ENCODE measurements around the gene TMEM72. TPM values are rescaled to one million over a fixed set of nuclear protein-coding genes. Genes with fewer than 3 reads are reported as not detected.
A peak's percentile ranks its signal among the peaks of the same experiment; 100 is the strongest.

TMEM72 gene
- polyA plus RNA-seq, 1 donor: 0.31 TPM

DNA sequence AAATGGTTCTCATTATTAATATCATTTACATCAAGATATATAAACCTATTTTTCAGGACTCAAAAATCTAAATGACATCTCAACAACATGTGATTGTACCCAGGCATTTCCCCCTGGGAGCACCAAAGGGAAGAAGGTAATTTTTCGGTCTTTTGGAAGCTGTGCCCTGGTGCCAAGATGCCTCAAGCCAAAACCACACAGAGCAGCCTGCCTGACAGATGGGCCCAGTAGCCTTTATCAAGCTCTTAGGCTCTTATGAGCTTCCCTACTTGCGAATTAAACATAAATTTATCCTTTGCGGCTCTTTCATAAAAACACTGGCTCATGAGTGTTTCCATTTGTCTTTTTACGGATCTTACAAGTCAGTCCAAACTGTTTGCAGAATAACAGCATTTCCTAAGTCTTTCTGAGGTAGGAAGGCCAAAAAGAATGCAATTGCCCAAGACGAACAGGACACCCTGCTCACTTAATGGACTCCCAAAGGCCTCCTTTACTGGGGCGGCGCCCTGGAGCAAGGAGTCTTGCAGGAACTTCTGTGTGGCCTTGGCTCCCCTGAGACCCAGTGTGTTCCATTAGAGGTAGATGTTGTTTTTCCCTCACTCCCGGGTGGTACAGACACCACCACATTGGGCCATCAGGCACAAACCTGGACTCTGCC, 44.4 kb downstream of the TMEM72 start:
- H3K36me3 ChIP-seq (ENCODE audit: control insufficient read depth, insufficient read depth, low read length): peaks cover 15% of the 10 kb centered on the region
- H3K9me3 ChIP-seq (ENCODE audit: control insufficient read depth, low read depth, low read length): no peaks in the 10 kb centered on the region
- 80% methylated on average over 1 of the region's 8 CpGs for WGBS (ENCODE audit: insufficient coverage, low lambda C conversion rate)
- H3K27me3 ChIP-seq (ENCODE audit: control insufficient read depth, insufficient read depth, low read length): no peaks in the 10 kb centered on the region
- H3K4me1 ChIP-seq (ENCODE audit: control insufficient read depth, insufficient read depth, low read length): peaks cover 26% of the 10 kb centered on the region
- no peak overlapping the region for H3K27ac ChIP-seq (ENCODE audit: low read length)
- H3K4me3 ChIP-seq (ENCODE audit: low read length): no peak overlapping the region
- DNase-seq: no peak

DNA sequence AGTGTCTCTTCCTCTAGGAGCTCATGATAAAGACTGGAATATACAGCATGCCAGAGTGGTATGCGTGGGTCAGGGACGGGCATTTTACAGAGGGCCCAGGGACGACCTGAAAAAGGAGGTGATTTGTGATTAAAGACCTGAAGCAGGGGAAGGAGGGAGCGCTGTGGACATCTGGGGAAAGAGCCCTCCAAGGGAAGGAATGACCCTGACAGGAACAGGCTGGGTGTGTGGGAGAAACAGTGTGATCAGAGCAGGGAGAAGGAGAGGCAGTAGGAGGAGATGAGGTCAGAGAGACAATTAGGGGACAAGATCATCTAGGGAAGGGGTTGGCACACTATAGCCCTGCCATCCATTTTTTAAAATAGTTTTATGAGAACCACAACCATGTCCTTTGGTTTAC, 45.1 kb downstream of the TMEM72 start:
- Histone ChIP-seq H3K4me3 (ENCODE audit: low read length) (no peak overlapping the region), H3K27ac (ENCODE audit: low read length) (no peak overlapping the region), H3K4me1 (ENCODE audit: control insufficient read depth, insufficient read depth, low read length) (peaks cover 29% of the 10 kb centered on the region), H3K9me3 (ENCODE audit: control insufficient read depth, low read depth, low read length) (no peaks in the 10 kb centered on the region), H3K27me3 (ENCODE audit: control insufficient read depth, insufficient read depth, low read length) (no peaks in the 10 kb centered on the region), H3K36me3 (ENCODE audit: control insufficient read depth, insufficient read depth, low read length) (peaks cover 13% of the 10 kb centered on the region)
- WGBS (ENCODE audit: insufficient coverage, low lambda C conversion rate): no CpG with 5 or more reads among the region's 4 CpGs
- DNase-seq: no peak

DNA sequence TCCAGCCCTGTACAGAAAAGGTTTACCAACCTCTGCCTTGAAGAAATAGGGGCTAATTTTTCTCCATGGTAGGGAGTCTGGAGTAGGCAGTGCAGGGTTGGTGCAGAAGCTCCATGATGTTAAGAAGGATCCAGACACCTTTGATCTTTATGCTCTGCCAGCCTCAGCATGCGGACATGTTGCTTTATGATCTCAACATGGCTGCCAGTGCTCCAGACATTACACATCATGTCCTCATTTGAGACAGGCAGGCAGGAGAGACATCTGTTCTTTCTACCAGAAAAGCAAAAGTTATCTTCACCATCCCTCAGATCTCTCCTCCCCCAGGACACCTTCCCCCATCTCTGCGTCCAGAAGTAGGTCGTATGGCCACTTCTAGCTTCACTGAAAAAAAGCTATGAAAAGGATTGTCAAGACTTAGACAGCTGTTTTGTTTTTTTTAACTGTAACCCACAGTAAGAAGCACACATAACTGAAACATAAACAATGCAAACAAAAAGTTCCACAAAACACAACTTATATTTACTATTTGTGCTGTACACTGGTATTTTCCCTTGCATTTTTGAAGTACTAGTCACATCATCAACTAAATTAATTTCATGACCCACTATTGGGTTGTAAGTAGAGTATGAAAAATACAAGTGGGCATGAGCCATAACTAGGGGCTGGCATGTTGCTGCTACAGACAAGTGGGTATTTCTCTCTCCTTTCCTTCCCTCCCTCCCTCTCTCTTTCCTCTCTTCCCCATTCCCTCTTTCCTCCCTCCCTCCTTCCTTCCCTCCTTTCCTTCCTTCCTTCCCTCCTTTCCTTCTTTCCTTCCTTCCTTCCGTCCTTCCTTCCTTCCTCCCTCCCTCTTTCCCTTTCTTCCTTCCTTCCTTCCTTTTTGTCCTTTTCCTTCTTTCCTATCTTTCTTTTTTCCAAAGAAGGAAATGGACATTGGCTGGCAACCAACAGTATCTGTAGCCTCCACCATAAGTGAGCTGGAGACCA, 45.9 kb downstream of the TMEM72 start:
- Histone ChIP-seq H3K36me3 (ENCODE audit: control insufficient read depth, insufficient read depth, low read length) (peaks cover 13% of the 10 kb centered on the region), H3K27ac (ENCODE audit: low read length) (no peak overlapping the region), H3K4me3 (ENCODE audit: low read length) (no peak overlapping the region), H3K4me1 (ENCODE audit: control insufficient read depth, insufficient read depth, low read length) (peaks cover 33% of the 10 kb centered on the region), H3K9me3 (ENCODE audit: control insufficient read depth, low read depth, low read length) (no peaks in the 10 kb centered on the region), H3K27me3 (ENCODE audit: control insufficient read depth, insufficient read depth, low read length) (no peaks in the 10 kb centered on the region)
- no peak for DNase-seq
- 87% methylated on average over 3 of the region's 4 CpGs for WGBS (ENCODE audit: insufficient coverage, low lambda C conversion rate)

DNA sequence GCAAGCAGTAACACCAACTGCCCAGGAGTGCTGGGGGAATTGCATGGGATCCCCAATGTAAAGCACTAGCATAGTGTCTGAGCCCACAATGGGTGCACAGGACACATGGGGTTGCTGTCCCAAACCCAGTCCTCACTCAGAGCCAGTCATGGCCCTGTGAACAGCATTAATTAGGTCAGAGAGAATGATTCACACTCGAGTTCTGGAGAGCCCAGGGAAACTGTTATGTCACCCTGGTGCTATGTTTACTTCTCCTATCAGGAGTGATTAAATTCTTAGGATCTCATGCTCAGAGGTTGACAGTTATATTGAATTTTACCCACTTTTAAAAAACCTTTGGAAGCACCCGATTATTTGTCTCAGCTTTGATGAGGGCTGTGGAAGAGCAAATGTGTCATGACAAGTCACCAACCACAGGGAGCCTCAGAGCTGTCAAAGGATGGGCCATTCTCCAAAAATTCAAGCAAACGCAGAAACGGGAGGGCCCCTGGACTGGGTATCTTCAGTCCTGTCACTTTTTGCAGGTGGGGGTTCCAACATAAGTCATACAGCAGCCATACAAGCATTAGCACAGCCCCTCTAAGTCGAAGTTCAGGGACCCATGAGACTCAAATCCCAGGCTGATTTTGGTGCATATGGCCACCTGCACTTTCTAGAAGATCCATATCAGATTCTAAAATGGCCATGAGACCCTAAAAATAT, 47.2 kb downstream of the TMEM72 start:
- H3K27ac ChIP-seq (ENCODE audit: low read length): peak overlapping the region; percentile 98
- peaks cover 33% of the 10 kb centered on the region for H3K4me1 ChIP-seq (ENCODE audit: control insufficient read depth, insufficient read depth, low read length)
- peak overlapping the region; percentile 78 for H3K4me3 ChIP-seq (ENCODE audit: low read length)
- peaks cover 13% of the 10 kb centered on the region for H3K36me3 ChIP-seq (ENCODE audit: control insufficient read depth, insufficient read depth, low read length)
- no peaks in the 10 kb centered on the region for H3K27me3 ChIP-seq (ENCODE audit: control insufficient read depth, insufficient read depth, low read length)
- H3K9me3 ChIP-seq (ENCODE audit: control insufficient read depth, low read depth, low read length): no peaks in the 10 kb centered on the region
- 0% methylated on average over 1 of the region's 5 CpGs for WGBS (ENCODE audit: insufficient coverage, low lambda C conversion rate)
- peak in 1 of 2 donors; percentile 66 for DNase-seq

DNA sequence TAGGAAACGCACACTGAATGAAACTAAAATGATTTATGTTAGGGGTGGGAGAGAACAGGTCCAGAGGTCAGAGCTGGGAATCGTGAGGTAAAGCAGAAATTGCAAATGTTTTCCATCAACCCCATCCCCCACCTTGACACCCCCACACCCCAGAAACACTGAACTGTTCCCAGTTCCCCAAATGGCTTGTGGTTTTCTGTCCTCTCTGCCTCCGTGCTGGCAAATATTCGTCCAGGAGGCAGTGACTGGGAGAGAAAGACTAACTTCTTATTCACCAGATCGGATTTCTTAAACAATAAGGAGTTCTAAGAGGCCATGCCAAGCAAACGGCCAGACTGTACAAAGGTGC, 47.7 kb downstream of the TMEM72 start:
- Histone ChIP-seq H3K4me3 (ENCODE audit: low read length) (peak overlapping the region; percentile 78), H3K9me3 (ENCODE audit: control insufficient read depth, low read depth, low read length) (no peaks in the 10 kb centered on the region), H3K27ac (ENCODE audit: low read length) (peak overlapping the region; percentile 98), H3K4me1 (ENCODE audit: control insufficient read depth, insufficient read depth, low read length) (peaks cover 37% of the 10 kb centered on the region), H3K36me3 (ENCODE audit: control insufficient read depth, insufficient read depth, low read length) (peaks cover 13% of the 10 kb centered on the region), H3K27me3 (ENCODE audit: control insufficient read depth, insufficient read depth, low read length) (no peaks in the 10 kb centered on the region)
- no peak for DNase-seq
- 0% methylated on average over 1 of the region's 6 CpGs for WGBS (ENCODE audit: insufficient coverage, low lambda C conversion rate)

DNA sequence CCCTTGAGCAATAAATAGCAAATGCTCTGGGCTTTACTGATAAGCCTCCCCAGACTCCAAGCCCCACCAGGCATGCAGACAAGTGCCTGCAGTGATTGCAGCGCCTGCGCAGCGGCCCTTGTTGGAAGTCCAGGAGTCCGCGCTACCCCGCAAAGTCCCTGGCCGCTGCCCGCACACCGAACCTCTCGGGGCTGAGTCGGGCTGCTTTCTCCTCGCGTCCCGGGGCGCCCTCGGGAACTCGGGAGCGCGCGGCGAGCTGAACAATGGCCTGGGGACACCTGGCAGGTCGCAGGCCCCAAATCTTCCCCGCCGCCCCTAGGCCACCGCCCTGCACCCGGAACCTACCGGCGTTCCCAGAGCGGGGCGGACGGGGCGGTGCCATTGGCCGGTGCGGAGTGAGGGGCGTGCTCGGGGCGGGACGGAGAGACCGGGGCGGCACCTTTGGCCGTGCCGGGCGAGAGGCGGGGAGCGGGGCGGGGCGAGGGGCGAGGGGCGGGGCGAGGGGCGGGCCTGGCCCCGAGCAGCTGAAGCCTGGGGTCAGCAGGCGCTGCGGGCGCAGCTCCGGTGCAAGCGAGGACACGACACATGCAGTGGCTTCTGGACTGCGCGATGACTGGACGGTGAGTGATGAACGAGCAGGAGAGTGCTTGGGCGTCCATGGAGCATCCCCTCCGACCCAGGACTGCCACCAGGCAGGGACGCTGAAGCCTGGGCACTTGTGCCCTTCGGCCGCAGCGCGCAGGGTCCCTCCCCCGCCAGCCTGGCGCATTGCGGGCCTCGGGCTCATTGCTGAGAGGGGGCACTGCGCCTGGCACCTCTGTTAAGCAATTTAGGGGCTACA, 48.3 kb downstream of the TMEM72 start, which contains the start of gene RASSF4:
Gene RASSF4, plus strand, starts transcription at position 556 of the 841 bp plus-strand sequence. CDS start 10,401 bp downstream, outside the sequence.
- Histone ChIP-seq H3K36me3 (ENCODE audit: control insufficient read depth, insufficient read depth, low read length) (peaks cover 13% of the 10 kb centered on the region), H3K27me3 (ENCODE audit: control insufficient read depth, insufficient read depth, low read length) (no peaks in the 10 kb centered on the region), H3K4me1 (ENCODE audit: control insufficient read depth, insufficient read depth, low read length) (peaks cover 43% of the 10 kb centered on the region), H3K27ac (ENCODE audit: low read length) (peak within 1 kb of the TSS; percentile 98), H3K9me3 (ENCODE audit: control insufficient read depth, low read depth, low read length) (no peaks in the 10 kb centered on the region), H3K4me3 (ENCODE audit: low read length) (peak within 1 kb of the TSS; percentile 78)
- DNase-seq: peak; percentile 92 to 97
- WGBS (ENCODE audit: insufficient coverage, low lambda C conversion rate): no CpG with 5 or more reads among the region's 74 CpGs

DNA sequence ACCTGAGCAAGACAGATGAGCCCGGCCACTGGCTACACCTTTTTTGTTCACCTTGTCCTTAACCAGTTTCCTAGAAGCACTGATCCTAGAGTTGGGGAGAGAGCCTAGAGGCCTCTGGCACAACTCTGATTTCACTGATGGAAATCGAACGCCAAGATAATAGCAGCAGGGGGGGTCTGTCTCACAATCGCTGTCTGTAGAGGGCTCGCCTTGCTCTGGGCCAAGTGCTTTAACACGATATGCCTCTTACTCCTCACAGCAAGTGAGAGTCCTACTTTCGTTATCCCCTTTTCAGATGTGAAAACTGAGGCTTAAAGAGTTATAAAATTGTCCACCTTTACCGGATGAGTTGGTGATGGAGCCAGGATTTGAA, 48.9 kb downstream of the TMEM72 start:
- peak overlapping the region; percentile 57 for H3K4me3 ChIP-seq (ENCODE audit: low read length)
- no CpG with 5 or more reads among the region's 8 CpGs for WGBS (ENCODE audit: insufficient coverage, low lambda C conversion rate)
- peaks cover 47% of the 10 kb centered on the region for H3K4me1 ChIP-seq (ENCODE audit: control insufficient read depth, insufficient read depth, low read length)
- H3K9me3 ChIP-seq (ENCODE audit: control insufficient read depth, low read depth, low read length): no peaks in the 10 kb centered on the region
- H3K27me3 ChIP-seq (ENCODE audit: control insufficient read depth, insufficient read depth, low read length): no peaks in the 10 kb centered on the region
- H3K27ac ChIP-seq (ENCODE audit: low read length): peak overlapping the region; percentile 47
- peaks cover 13% of the 10 kb centered on the region for H3K36me3 ChIP-seq (ENCODE audit: control insufficient read depth, insufficient read depth, low read length)
- peak in 1 of 2 donors; percentile 32 for DNase-seq

DNA sequence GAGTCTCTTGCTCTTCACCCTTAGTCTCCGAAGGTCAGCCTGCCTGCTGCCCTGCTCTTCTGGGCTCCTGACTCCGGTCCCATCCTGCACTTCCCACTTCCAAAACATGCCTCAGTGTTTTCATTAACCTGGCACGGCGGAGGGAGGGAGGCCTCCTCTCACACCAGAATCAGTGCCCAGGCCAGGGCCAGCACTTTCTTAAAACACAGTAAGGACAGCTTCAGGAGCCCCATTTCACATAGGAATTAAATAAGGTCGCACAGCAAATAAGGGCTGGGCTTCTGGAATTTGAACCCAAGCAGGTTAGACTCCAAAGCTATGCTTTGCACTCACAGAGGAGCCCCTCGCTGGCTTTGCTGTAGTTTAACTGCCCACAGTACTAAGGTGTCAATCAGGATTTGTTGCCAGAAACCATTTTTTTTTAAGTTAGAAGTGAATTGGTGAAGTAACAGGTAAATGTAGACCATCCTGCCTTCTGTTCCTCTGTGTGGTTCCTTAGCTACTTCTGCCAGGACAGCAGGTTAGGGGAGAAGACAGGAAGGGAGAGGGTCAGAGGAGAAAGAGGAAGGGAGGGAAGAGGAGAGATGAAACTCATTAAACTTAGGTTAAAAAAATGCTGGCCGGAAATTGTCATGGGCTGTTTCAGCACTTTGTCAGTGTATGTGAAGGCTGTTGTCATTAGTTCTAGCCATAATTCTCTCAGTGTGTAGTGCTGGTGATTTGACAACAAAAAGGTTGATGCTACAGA, 49.5 kb downstream of the TMEM72 start:
- Histone ChIP-seq H3K36me3 (ENCODE audit: control insufficient read depth, insufficient read depth, low read length) (peaks cover 10% of the 10 kb centered on the region), H3K4me3 (ENCODE audit: low read length) (peak overlapping the region; percentile 57), H3K27me3 (ENCODE audit: control insufficient read depth, insufficient read depth, low read length) (no peaks in the 10 kb centered on the region), H3K4me1 (ENCODE audit: control insufficient read depth, insufficient read depth, low read length) (peaks cover 48% of the 10 kb centered on the region), H3K27ac (ENCODE audit: low read length) (peak overlapping the region; percentile 3), H3K9me3 (ENCODE audit: control insufficient read depth, low read depth, low read length) (no peaks in the 10 kb centered on the region)
- 56% methylated on average over 3 of the region's 7 CpGs for WGBS (ENCODE audit: insufficient coverage, low lambda C conversion rate)
- DNase-seq: peak in 1 of 2 donors; percentile 52

DNA sequence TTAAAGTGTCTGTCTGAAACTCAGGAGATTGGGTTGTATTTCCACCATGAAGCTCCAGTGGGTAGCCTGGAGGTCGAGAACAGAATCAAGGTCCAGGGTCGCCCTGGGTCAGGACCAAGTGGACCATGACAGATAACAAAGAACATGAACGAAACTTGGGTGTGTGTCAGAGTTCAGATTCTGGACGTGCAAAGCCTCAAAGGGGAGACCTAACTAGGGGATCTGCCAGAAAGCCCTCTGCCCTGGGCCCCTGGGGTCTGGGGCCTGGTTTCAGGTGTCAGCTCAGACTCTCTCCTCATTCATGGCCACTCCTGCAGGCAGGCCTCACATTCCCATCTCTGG, 50.1 kb downstream of the TMEM72 start:
- H3K9me3 ChIP-seq (ENCODE audit: control insufficient read depth, low read depth, low read length): no peaks in the 10 kb centered on the region
- H3K36me3 ChIP-seq (ENCODE audit: control insufficient read depth, insufficient read depth, low read length): peaks cover 5% of the 10 kb centered on the region
- H3K4me1 ChIP-seq (ENCODE audit: control insufficient read depth, insufficient read depth, low read length): peaks cover 54% of the 10 kb centered on the region
- no peaks in the 10 kb centered on the region for H3K27me3 ChIP-seq (ENCODE audit: control insufficient read depth, insufficient read depth, low read length)
- DNase-seq: no peak
- WGBS (ENCODE audit: insufficient coverage, low lambda C conversion rate): no CpG with 5 or more reads among the region's 4 CpGs
- peak overlapping the region; percentile 3 for H3K27ac ChIP-seq (ENCODE audit: low read length)
- H3K4me3 ChIP-seq (ENCODE audit: low read length): no peak overlapping the region
